Measurements from ENCODE around the gene ZNF684.
"Not testable (repeated sequence)": the region's sequence is repeated elsewhere in the genome, so short reads cannot be mapped to it uniquely, and the experiment has no call there.

DNA sequence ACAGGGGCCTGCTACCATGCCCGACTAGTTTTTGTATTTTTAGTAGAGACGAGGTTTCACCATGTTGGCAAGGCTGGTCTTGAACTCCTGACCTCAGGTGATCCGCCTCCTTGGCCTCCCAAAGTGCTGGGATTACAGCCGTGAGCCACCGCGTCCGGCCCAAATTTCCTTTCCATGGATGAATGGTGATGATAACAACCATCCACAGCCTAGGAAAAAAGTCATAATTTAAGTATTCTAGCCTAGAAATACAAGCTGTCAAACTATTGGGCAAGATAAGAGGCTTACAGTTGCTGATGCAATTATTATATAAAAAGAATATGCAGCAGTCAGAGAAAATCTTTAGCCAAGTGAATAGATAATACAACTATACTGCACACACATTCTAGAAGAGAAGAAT lies 23.4 kb downstream of the ZNF684 start:
- TF ChIP-seq, protein P1, sequence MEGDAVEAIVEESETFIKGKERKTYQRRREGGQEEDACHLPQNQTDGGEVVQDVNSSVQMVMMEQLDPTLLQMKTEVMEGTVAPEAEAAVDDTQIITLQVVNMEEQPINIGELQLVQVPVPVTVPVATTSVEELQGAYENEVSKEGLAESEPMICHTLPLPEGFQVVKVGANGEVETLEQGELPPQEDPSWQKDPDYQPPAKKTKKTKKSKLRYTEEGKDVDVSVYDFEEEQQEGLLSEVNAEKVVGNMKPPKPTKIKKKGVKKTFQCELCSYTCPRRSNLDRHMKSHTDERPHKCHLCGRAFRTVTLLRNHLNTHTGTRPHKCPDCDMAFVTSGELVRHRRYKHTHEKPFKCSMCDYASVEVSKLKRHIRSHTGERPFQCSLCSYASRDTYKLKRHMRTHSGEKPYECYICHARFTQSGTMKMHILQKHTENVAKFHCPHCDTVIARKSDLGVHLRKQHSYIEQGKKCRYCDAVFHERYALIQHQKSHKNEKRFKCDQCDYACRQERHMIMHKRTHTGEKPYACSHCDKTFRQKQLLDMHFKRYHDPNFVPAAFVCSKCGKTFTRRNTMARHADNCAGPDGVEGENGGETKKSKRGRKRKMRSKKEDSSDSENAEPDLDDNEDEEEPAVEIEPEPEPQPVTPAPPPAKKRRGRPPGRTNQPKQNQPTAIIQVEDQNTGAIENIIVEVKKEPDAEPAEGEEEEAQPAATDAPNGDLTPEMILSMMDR (IDR thresholded peaks at IDR 0.05): not testable (repeated sequence)
- TF ChIP-seq POLR2A (IDR thresholded peaks at IDR 0.05): not testable (repeated sequence)

Data from suprapubic skin (tissue), 3 donors.